GM19463 (cell line): ENCODE data around the gene MINDY4.

Source experiments
- ATAC-seq: cut with Tn5 transposase; IDR thresholded peaks from one replicate; pipeline ENCODE4 v1.9.1; 2021; ENCODE audit warnings: mild to moderate bottlenecking, moderate library complexity; ENCODE audit not compliant: unreplicated experiment

Gene MINDY4

DNA sequence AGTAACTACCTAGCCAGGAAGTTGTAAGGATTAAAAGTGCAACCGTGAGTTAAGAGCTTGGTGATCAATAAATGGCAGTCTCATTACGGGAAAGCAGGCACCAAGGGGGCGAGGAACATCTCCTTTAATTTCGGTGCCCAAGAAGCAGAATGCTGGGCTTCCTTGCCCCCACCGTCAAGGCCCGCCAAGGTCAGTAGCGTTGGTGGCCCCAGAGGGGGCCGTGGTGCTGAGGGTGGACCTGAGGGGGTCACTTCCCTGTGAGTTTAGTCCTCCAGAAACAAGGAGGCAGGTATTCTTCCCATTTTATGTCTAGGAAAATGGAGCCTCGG is 408 bp upstream of the MINDY4 start:
- no peak for ATAC-seq

DNA sequence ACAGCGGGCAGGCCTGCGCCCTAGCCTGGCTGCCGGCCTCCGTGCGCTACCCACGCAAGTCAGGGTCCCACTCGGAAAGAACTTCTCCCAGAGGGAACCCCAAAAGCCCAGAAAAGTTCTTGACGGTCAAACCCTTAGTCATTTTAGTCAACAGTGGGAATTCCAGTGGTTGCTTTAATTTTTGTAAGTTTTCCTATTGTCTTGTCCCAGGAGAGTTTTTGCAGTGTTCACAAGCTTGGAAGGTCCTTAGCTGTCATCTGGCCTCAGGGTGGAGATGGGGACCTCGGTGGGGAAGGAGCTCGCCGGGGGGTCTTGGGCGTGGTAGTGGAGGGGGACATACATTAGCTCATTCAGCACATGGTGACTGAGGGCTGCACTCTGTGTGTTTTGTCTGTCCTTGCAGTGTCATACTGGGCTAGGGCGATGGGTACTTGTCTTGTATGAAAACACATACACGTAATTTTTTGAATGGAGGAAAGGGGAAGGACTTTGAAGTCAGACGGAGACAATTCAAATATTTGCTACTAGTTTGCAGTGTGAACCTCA is 736 bp downstream of the MINDY4 start:
- ATAC-seq: peak; percentile 16

DNA sequence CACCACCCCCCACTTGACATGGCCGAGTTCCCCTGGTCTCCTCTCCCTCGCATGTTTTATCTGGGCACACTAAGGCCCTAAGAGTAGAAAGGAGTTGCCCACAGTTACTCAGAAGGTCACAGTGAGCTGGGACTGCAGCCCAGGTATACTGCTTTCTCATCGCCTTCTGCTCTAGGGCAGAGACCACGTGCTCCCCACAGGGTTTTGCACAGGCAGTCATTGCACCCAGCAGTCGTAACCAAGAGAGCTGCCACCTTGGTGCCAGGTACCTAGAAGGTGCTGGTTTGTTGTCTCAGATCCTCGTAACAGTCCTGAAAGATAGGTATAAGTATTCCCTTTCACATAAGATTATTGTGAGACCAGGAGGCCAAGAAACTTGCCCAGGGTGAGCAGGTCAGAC is 1.8 kb downstream of the MINDY4 start:
- no peak for ATAC-seq

DNA sequence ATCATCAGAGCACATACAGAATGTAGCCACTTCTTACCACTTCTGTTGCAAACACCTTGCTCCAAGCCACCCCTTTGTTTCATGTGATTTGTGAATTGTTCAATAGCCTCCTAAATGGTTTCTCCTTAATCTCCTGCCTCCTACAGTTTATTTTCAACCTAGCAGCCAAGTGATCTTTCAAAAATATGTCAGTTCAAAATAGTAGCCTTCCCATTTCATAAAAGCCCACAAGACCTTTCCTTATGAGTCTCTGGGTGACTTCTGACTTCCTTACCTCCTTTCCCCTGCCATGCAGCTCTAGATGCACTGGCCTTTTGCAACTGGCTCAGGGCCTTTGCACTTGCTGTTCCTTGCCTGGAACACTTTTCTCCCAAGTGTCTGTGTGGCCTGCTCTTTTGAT is 4.8 kb downstream of the MINDY4 start:
- no peak for ATAC-seq

DNA sequence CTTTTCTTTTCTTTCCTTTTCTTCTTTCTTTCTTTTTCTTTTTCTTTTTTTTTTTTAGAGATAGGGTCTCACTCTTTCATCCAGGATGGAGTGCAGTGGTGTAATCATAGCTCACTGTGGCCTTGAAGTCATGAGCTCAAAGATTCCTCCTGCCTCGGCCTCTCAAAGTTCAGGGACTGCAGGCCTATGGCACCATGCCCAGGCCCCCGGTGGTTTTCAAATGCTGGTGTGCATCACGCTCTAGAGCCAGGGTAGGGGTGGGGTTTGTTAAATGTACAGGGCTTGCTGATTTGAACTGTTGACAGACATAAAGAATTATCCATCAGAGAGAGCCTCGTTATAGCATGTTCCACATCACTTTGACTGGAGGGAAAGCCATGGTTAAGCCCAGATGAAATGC is 5.8 kb downstream of the MINDY4 start:
- no peak for ATAC-seq

DNA sequence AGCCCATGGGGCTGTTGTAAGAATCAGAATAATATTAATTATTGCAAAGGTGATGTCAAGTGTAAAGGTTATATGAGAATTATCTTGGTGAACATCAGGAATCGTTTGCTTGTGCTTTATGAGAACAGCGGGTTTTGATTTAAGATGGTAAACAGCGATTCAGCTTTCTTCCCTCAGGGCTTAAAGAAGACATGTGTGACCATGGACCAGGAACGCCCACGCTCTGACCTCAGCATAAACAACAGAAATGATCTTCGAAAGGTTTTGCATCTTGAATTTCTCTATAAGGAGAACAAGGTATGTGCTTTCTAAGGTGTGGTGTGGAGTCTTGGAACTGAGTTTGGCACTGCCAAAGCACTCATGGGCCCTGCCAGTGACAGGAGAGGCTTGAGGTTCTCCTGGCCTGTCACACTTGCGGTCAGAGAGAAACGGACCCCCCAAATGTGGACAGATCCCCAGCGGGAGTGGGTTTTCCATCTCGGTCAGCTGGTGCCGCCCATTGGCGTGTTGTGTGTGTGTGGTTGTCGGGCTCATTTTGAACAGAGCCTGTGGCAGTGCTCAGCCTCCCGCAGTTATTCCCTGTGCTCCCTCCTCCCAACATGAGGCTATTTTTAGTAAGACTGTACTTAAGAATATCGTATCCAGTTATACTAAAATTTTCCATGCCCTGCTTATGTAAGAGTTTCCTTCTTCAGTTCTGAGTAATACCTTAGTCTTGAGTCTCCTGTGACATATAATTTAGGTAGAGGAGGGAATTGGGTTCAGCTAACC is 7.2 kb downstream of the MINDY4 start:
- ATAC-seq: no peak

DNA sequence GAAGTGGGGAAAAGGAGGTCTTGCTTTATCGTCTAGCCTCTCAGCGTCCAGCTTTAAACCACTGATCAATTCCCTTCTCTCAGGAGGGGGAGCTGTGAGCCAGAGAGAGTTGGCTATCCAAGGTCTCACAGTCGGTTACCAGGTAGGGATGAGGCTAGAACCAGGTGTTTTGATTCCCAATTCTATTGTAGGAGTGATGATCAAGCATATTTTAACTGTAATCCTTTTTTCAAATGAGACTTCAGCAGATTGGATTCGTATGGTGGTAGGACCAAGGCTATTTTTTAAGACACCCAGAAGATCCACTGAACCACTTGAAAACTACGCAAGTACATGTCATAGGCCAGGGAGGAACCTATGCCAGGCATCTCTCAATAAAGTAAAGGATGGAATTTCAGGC is 8.4 kb downstream of the MINDY4 start:
- no peak for ATAC-seq

DNA sequence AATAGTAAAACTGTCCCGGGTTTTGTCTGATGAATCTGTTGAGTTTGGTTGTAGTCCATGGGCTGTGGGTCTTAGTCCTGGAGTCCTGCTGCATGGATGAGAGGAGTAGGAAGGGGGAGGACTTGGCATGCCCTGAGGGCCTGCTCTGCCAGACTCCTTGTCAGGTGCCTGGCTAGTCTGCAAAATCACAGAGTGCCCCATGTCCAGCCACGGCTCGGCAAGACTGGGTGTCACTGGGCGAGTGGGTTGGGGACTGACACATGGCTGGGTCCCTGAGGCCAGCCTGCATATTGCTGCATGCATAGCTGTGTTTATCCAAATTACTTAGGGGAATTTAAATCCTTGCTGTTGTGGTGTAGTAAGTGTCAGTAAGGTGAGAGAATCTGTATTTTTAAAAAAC is 9.7 kb downstream of the MINDY4 start:
- ATAC-seq: no peak

DNA sequence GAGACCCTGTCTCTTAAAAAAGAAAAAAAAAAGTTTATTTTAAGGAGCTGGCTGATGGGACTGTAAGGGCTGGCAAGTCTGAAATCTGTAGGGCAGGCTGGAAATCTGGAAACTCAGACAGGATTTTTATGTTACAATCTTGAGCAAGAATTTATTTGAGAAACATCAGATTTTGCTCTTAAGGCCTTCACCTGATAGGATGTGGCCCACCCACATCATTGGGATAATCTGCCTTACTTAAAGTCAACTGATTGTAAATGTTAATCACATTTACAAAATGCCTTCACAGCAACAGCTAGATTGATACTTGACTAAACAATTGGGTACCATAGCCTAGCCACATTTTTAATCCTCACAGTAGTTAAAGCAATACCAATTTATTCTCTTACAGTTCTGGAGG is 11.5 kb downstream of the MINDY4 start:
- no peak for ATAC-seq

DNA sequence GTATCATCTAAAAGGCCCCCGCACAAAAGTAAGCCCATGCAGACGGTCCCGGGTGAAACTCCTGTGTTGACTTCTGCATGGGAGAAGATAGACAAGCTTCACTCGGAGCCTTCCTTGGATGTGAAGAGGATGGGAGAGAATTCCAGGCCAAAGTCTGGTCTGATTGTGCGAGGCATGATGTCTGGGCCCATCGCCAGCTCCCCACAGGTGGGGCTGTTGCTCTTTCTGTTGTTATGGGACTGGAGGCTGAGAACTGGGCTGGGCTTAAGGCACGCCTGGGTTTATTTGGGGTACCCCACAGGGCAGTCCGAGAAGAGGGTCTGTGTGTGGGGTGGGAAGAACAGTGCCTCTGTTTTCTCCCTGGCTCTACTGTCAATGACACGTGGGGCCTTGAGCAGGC is 14.6 kb downstream of the MINDY4 start:
- no peak for ATAC-seq

DNA sequence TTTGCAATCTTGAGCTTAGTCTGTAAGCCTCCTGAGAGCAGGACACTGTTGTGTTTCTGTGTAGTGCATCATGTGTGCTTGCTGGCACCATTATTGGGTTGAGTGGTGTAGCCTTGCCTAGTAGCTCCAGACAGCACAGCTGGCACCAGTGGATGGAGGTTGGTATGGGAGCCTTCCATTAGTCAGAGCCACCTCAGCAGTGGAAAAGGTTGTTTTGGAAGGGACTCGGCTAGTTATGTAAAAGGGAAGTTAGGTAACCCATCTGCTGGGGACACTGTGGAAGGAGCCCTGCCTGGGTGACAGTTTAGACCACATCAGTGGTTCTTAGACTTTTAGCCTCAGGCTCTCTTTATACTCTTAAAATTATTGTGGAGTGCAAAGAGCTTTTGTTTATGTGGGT is 16.3 kb downstream of the MINDY4 start:
- ATAC-seq: no peak

DNA sequence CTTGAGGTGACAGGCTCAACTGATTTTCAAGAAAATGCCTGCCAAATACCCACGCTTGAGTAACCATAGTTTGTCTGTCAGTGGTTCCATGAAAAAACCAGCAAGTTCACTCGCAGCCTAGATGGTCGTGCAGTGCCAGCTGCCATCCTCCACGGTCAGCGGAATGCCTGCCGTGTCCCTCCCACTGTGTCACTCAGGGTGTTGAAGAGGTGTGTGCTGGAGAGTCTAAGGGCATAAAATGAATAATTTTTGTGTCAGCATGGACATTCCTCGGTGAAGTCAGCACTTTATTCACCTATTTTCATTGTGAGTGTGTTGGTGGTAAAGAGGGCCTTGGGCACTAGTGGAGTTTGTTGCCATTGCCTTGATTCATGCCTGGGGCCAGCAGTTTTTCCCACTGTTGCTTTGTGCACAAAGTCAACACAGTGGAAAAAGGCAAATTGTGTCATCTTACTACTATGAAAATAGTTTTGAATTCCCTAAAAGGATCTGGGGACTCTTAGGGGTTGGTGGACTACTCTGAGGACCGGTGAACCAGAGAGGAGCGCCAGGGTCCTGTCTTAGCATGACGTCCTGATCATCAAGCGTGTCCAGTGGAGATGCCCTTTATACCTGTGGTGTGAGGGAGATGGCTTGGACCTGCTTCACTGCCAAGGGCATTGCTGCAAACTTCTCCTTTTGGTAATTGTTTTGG is 17.6 kb downstream of the MINDY4 start:
- ATAC-seq: no peak

DNA sequence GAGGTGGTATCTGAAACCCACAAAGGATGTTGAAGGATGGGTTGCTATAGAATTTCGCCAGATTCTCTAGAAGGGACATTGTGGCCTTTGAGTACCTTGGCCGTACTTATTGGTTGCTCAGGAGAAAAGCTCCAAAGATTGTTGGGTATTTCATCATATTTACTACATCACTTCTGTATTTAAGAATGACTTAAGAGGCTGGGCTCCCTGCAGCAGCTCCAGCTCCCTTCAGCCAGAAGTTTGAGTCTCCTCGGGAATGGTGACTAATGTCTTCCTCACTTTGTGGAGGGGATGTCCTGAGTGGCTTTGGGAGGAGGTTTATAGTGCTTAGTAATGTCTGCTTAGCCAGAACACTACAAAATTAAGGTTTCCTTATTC is 18.1 kb downstream of the MINDY4 start:
- no peak for ATAC-seq

DNA sequence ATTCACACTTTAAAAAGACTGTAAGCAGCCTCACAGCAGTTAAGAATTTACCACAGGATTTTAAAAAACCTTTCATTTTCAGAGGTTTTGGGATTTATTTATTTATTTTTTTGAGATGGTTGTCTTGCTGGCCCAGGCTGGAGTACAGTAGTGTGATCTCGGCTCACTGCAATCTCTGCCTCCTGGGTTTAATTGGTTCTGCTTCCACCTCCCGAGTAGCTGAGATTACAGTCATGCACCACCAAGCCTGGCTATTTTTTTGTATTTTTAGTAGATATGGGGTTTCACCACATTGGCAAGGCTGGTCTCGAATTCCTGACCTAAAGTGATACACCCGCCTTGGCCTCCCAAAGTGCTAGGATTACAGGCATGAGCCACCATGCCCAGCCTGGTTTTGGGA is 19.1 kb downstream of the MINDY4 start:
- no peak for ATAC-seq

DNA sequence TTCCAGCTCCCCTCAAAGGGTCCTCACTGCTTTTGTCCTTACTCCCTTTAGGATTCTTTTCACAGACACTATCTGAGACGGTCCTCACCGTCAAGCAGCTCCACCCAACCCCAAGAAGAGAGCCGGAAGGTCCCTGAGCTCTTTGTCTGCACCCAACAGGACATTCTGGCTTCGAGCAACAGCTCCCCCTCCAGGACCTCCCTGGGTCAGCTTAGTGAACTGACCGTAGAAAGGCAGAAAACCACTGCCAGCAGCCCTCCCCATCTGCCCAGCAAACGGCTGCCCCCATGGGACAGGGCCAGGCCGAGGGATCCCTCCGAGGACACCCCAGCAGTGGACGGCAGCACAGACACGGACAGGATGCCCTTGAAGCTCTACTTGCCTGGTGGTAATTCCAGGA is 19.9 kb downstream of the MINDY4 start:
- no peak for ATAC-seq

DNA sequence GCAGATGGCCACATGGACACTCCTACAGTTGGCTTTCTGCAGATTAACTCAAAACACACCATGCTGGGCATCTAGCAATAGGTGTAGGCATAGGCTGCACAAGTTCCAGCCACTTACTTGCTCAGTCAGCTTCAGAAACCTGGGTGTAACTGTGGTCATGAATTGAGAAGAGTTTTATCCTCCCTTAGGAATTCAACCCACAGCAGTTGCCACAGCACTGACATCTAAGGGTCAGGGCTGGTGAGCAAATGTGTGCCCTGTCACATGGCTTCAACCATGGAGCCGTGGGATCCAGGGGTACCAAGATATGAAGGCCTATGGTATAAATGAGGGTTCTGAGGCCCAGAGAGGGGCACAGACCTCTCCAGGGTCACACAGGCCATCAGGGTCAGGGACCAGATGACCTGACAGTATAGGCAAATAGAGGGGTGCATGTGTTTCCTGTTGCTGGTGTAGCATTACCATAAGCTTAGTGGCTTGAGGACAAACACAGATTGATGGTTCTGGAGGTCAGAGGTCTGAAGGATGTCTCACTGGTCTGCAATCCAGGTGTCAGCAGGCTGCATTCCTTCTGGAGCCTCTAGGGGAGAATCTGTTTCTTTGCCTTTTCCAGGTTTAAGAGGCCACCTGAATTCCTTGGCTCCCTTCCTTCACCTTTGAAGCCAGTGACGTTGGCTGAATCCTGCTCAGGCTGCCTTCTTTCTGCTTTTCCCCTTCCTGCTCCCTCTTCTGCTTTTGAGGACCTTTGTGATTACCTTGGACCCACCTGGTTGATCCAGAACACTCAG is 24.1 kb downstream of the MINDY4 start:
- ATAC-seq: no peak

DNA sequence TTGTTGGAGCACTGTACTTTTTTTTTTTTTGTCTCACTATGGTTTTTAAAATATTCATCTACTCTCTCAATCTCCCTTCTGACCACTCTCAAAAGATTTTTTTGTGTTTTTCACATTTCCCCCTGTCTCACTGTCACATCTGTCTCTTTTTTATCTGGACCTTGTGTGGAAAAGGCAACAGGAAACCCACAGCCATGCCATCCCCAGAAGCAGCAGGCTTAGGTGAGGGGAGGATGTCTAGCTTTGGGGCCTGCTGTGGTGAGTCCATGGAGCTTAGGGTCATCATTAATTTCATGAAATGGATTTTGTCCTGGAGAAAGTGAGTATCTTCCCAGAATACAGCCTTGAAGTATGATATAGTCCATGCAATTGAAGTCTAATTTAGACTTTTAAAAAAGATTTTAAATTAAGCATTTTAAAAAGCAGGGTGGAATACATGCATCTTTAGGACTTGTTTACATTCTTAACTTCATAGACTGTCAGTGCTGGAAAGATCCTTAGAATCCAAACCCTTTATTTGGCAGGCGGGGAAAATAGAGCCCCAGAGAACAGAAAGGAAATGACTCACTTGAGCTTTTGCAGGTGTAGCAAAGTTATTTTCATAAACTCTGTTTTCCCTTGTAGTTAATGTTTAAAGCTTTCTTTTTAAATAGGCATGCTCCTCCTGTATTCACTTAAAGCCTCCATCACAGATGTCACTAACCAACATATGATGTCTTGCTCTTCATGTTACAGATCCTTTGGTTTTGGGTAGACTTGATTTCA is 25.1 kb downstream of the MINDY4 start:
- no peak for ATAC-seq

DNA sequence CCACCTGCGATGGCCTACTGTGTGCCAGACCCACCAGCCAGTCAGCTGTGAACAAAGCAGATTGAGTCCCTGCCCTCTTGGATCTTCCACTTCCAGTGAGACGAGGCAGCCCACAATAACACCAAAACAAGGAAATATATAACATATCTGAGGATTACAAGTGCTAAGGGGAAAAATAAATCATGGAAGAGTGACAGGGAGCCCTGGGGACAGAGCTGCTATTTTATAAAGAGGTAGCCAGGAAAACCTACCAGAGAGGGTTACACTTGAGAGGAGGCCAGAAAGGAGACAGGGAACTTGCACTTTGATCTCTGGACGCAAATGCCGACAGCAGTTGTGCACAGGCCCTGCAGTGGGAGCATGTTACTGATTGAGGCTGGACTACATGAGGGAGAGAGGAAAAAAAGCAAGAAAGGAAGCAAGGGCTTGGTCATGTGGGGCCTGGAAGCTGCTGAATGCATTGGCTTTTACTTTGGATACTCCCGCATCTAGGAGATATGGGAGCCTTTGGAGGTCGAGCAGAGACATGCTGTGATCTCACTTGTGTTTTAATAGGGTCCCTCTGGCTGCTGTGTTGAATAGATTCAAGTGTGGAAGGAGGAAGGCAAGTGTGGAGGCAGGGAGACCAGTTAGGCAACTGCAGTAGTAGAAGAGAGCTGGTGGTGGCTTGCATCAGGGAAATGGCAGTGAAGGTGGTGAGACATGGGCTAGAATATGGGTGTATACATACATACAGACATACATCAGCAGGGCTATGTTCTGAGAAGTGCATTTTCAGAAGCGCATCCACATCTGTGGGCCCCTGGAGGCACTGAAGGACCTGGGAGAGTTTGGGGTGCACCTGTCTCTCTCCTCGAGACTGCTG is 26.2 kb downstream of the MINDY4 start:
- no peak for ATAC-seq

DNA sequence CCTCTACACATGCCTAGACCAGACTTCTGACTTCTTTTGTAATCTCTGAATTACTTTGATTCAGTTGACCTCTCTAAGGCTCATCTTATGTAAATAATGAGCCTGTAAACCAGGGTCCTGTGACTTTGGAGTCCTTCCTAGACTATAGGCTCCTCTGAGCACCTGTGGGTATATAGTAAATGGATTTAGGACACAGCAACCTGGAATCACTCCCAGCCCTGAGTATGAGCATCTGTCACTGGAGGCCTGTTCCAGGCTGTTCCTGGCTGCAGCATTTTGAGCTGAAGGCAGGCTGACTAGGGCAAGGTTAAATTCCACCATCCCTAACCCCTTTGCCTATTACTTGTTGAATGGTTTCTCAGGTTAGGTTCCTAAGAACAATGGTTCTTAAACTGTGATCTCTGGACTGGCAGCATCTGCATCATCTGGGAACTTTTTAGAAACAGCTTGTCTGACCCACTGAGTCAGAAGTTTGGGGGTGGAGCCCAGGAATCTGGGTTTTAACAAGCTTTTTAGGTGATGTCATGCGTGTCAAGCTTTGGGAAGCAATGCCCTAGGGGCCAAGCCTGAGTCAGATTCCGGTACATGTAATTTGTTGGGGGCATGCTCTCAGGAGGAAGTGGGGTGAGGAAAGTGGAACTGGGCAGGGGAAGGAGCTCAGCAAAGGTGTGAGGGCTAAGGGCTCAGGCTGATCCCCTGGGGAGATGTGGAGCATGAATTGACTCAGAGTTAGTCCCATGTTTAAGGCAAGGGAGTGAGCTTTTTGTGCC is 28.2 kb downstream of the MINDY4 start:
- ATAC-seq: peak; percentile 79
